Neural progenitor cell (in vitro differentiated cells): ENCODE results near the gene HHATL. TPM values are rescaled to one million over a fixed set of nuclear protein-coding genes. Genes with fewer than 3 reads are reported as not detected.

Experiments
- DNase-seq: peaks from one replicate; pipeline ENCODE4 v3.0.0-alpha.2; 2016; ENCODE audit warnings: low spot score
- H2AFZ ChIP-seq: fragments of 200-600 bp; sonication (generic); replicated peaks from 2 replicates; pipeline ENCODE4 v1.6.1; 2016; ENCODE audit warnings: antibody characterized with exemption
- H3F3A ChIP-seq: fragments of 200-600 bp; sonication (generic); 2 replicates; pipeline ENCODE4 v1.6.1; 2016; ENCODE audit warnings: antibody characterized with exemption, low read depth
- H3K27ac ChIP-seq: fragments of 200-600 bp; sonication (generic); 2 replicates; pipeline ENCODE4 v1.5.1; 2016; ENCODE audit warnings: mild to moderate bottlenecking
- H3K27me3 ChIP-seq: fragments of 200-600 bp; sonication (generic); 2 replicates; pipeline ENCODE4 v1.6.1; 2016; ENCODE audit warnings: mild to moderate bottlenecking, moderate library complexity
- H3K36me3 ChIP-seq: fragments of 200-600 bp; sonication (generic); 2 replicates; pipeline ENCODE4 v1.5.1; 2016
- H3K4me1 ChIP-seq: fragments of 200-600 bp; sonication (generic); 2 replicates; pipeline ENCODE4 v1.6.1; 2016; ENCODE audit warnings: mixed run types
- H3K4me2 ChIP-seq: fragments of 200-600 bp; sonication (generic); 2 replicates; pipeline ENCODE4 v1.6.1; 2016
- H3K4me3 ChIP-seq: fragments of 200-600 bp; sonication (generic); 2 replicates; pipeline ENCODE4 v1.5.1; 2016
- H3K79me2 ChIP-seq: fragments of 200-600 bp; sonication (generic); 2 replicates; pipeline ENCODE4 v1.6.1; 2016; ENCODE audit warnings: low read depth
- H3K9ac ChIP-seq: fragments of 200-600 bp; sonication (generic); 2 replicates; pipeline ENCODE4 v1.6.1; 2016
- H3K9me3 ChIP-seq: fragments of 200-600 bp; sonication (generic); 2 replicates; pipeline ENCODE4 v1.5.1; 2016; ENCODE audit warnings: low read depth
- H4K20me1 ChIP-seq: fragments of 200-600 bp; sonication (generic); 2 replicates; pipeline ENCODE4 v1.6.1; 2016; ENCODE audit warnings: low read depth
- H3K27ac Mint-ChIP-seq: 3 replicates; pipeline ENCODE4 v1.8.0; 2021; ENCODE audit warnings: mixed read lengths
- H3K27me3 Mint-ChIP-seq: 2 replicates; pipeline ENCODE4 v1.8.0; 2022; ENCODE audit warnings: low read depth, mild to moderate bottlenecking, inconsistent platforms, moderate library complexity, mixed read lengths; ENCODE audit not compliant: insufficient read depth
- H3K36me3 Mint-ChIP-seq: 3 replicates; pipeline ENCODE4 v1.8.0; 2021; ENCODE audit warnings: mixed read lengths
- H3K4me1 Mint-ChIP-seq: 3 replicates; pipeline ENCODE4 v1.8.0; 2021; ENCODE audit warnings: mixed read lengths
- H3K4me3 Mint-ChIP-seq: 3 replicates; pipeline ENCODE4 v1.8.0; 2021; ENCODE audit warnings: mild to moderate bottlenecking, moderate library complexity, mixed read lengths
- H3K9me3 Mint-ChIP-seq: 3 replicates; pipeline ENCODE4 v1.8.0; 2020; ENCODE audit warnings: mixed read lengths
- CTCF ChIP-seq: fragments of 200-600 bp; sonication (generic); IDR thresholded peaks from 2 replicates; pipeline ENCODE4 v1.5.1; 2017; ENCODE audit warnings: antibody characterized with exemption, mild to moderate bottlenecking
- EZH2 ChIP-seq: fragments of 200-600 bp; sonication (generic); IDR thresholded peaks from 2 replicates; pipeline ENCODE4 v1.6.1; 2017; ENCODE audit warnings: antibody characterized with exemption, mild to moderate bottlenecking, moderate library complexity
- EZH2phosphoT487 ChIP-seq: fragments of 200-600 bp; sonication (generic); IDR thresholded peaks from 2 replicates; pipeline ENCODE4 v1.6.1; 2017; ENCODE audit warnings: antibody characterized with exemption
- total RNA-seq: library from RNA; depleted of rRNA; stranded (reverse); fragments of >200 nt; gene quantifications from 2 replicates; pipeline ENCODE4 v1.2.3, GENCODE V29; 2015; ENCODE audit warnings: low replicate concordance

Gene HHATL
- total RNA-seq, 1 donor from 2014 or later, result not detected

GRCh38 chr3:42686832-42687650 is 15.6 kb downstream of the HHATL start:
- Histone ChIP-seq H3K27ac (no peak overlapping the region), H4K20me1 (no peaks in the 10 kb centered on the region), H3K4me3 (no peak overlapping the region), H3K36me3 (no peaks in the 10 kb centered on the region), H3K9me3 (no peaks in the 10 kb centered on the region), H3K9ac (no peak overlapping the region), H3K79me2 (no peaks in the 10 kb centered on the region), H3K4me1 (peaks cover 7% of the 10 kb centered on the region), H3K27me3 (no peaks in the 10 kb centered on the region), H3F3A (no peaks in the 10 kb centered on the region), H3K4me2 (no peak overlapping the region), H2AFZ (no peak overlapping the region)
- Mint-ChIP-seq H3K36me3 (no peaks in the 10 kb centered on the region), H3K27ac (no peak overlapping the region), H3K4me3 (no peak overlapping the region), H3K27me3 (peaks cover 4% of the 10 kb centered on the region), H3K9me3 (no peaks in the 10 kb centered on the region), H3K4me1 (peaks cover 8% of the 10 kb centered on the region)
- TF ChIP-seq EZH2phosphoT487 (no peak), EZH2 (no peak), CTCF (no peak)
- DNase-seq, result no peak

- Histone ChIP-seq H3K9ac (no peak overlapping the region), H3K9me3 (no peaks in the 10 kb centered on the region), H3K79me2 (no peaks in the 10 kb centered on the region), H4K20me1 (no peaks in the 10 kb centered on the region), H2AFZ (no peak overlapping the region), H3K4me1 (peaks cover 7% of the 10 kb centered on the region), H3K4me3 (no peak overlapping the region), H3F3A (no peaks in the 10 kb centered on the region), H3K4me2 (no peak overlapping the region), H3K36me3 (no peaks in the 10 kb centered on the region), H3K27me3 (no peaks in the 10 kb centered on the region), H3K27ac (no peak overlapping the region)
- Mint-ChIP-seq H3K4me1 (peaks cover 8% of the 10 kb centered on the region), H3K36me3 (no peaks in the 10 kb centered on the region), H3K27ac (no peak overlapping the region), H3K9me3 (no peaks in the 10 kb centered on the region), H3K27me3 (peaks cover 2% of the 10 kb centered on the region), H3K4me3 (no peak overlapping the region)
- TF ChIP-seq EZH2 (no peak), EZH2phosphoT487 (no peak), CTCF (no peak)
- no peak for DNase-seq
Measured at GRCh38 chr3:42685891-42686820, 16.4 kb downstream of the HHATL start.

- no peaks in the 10 kb centered on the region for H3K36me3 Mint-ChIP-seq
- Histone ChIP-seq H3K4me3 (no peak within 1 kb of the TSS), H2AFZ (no peak within 1 kb of the TSS), H3K4me1 (peaks cover 7% of the 10 kb centered on the region), H3F3A (no peaks in the 10 kb centered on the region), H3K36me3 (no peaks in the 10 kb centered on the region), H3K27ac (no peak within 1 kb of the TSS), H3K27me3 (no peaks in the 10 kb centered on the region), H3K9ac (no peak within 1 kb of the TSS), H4K20me1 (no peaks in the 10 kb centered on the region), H3K4me2 (no peak within 1 kb of the TSS), H3K79me2 (no peaks in the 10 kb centered on the region), H3K9me3 (no peaks in the 10 kb centered on the region)
- no peak for TF ChIP-seq EZH2phosphoT487
- no peak for TF ChIP-seq CTCF
- TF ChIP-seq EZH2, result no peak
- H3K27me3 Mint-ChIP-seq, result peaks cover 2% of the 10 kb centered on the region
- peaks cover 8% of the 10 kb centered on the region for H3K4me1 Mint-ChIP-seq
- no peak for DNase-seq
- no peaks in the 10 kb centered on the region for H3K9me3 Mint-ChIP-seq
- no peak within 1 kb of the TSS for H3K4me3 Mint-ChIP-seq
- H3K27ac Mint-ChIP-seq, result no peak within 1 kb of the TSS
Measured at GRCh38 chr3:42685363-42685881, 17.2 kb downstream of the HHATL start, which contains the start of gene KLHL40. KLHL40 (plus strand) TSS chr3:42685537; CDS start chr3:42685619, 82 bp downstream.
